ENCODE results near the gene MAL. TPM values are rescaled to one million over a fixed set of nuclear protein-coding genes. Genes with fewer than 3 reads are reported as not detected.

Gene MAL
- total and polyA plus RNA-seq, 2 experiments from 2014 or later = 1.4 TPM; not detected in 1

DNA sequence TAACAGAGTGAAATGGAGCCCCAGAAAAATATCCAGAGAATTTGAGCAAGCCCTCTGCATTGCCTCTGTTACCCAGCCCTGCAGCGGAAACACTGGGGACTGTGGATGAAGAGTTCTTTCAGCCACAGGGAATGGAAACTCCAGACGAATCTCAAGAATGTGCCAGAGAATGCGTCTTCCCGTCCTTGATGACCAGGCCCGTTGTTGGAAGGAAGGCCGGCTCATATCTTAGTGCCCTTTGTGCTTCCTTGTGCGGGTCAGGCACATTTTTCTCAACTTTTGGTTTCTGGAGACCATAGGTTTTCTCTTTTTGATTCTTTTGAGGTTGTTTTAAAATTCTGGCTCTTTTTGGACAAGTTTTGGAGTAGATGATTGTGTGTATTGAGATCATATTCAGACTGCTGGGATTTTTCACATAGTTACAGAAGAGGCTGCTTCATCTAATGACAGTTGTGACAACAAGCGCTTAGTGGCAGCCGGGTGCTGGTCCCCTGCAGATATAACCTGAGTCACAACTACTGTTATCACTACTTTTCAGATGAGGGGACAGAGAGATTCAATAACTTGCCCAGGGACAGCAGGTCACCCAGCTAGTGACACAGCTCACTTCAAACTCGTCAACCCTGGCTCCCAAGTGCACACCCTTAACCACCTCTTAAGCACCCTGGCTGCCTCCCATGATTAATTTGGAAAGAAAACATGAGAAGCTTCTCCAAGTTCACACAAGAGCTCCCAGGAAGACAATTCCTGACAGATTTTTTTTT lies 15.7 kb downstream of the MAL start:
- DNase-seq (ENCODE audit: low spot score) = no peak
- TF ChIP-seq, protein P1, sequence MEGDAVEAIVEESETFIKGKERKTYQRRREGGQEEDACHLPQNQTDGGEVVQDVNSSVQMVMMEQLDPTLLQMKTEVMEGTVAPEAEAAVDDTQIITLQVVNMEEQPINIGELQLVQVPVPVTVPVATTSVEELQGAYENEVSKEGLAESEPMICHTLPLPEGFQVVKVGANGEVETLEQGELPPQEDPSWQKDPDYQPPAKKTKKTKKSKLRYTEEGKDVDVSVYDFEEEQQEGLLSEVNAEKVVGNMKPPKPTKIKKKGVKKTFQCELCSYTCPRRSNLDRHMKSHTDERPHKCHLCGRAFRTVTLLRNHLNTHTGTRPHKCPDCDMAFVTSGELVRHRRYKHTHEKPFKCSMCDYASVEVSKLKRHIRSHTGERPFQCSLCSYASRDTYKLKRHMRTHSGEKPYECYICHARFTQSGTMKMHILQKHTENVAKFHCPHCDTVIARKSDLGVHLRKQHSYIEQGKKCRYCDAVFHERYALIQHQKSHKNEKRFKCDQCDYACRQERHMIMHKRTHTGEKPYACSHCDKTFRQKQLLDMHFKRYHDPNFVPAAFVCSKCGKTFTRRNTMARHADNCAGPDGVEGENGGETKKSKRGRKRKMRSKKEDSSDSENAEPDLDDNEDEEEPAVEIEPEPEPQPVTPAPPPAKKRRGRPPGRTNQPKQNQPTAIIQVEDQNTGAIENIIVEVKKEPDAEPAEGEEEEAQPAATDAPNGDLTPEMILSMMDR (IDR thresholded peaks at IDR 0.05; ENCODE audit: poor library complexity) = no peak
- TF ChIP-seq EZH2phosphoT487 (IDR thresholded peaks at IDR 0.05; ENCODE audit: low read depth, severe bottlenecking, unreplicated experiment) (no peak), EZH2 (IDR thresholded peaks at IDR 0.05; ENCODE audit: borderline replicate concordance) (no peak)
- 71% methylated on average over 10 of the region's 10 CpGs for WGBS (ENCODE audit: low lambda C conversion rate, missing lambda C conversion rate)
- Histone ChIP-seq H3K27ac (no peak overlapping the region), H2AFZ (no peak overlapping the region), H3K4me2 (no peak overlapping the region), H3K9me2 (replicated peaks; ENCODE audit: insufficient read depth) (no peaks in the 10 kb centered on the region), H3K9me3 (ENCODE audit: low read depth) (no peaks in the 10 kb centered on the region), H3K4me1 (ENCODE audit: insufficient read depth) (no peaks in the 10 kb centered on the region), H3K79me2 (no peaks in the 10 kb centered on the region), H3K36me3 (replicated peaks; ENCODE audit: insufficient read depth, low read depth) (no peaks in the 10 kb centered on the region), H3K27me3 (no peaks in the 10 kb centered on the region), H3K4me3 (no peak overlapping the region), H4K20me1 (ENCODE audit: insufficient read depth, poor library complexity, severe bottlenecking) (no peaks in the 10 kb centered on the region)

DNA sequence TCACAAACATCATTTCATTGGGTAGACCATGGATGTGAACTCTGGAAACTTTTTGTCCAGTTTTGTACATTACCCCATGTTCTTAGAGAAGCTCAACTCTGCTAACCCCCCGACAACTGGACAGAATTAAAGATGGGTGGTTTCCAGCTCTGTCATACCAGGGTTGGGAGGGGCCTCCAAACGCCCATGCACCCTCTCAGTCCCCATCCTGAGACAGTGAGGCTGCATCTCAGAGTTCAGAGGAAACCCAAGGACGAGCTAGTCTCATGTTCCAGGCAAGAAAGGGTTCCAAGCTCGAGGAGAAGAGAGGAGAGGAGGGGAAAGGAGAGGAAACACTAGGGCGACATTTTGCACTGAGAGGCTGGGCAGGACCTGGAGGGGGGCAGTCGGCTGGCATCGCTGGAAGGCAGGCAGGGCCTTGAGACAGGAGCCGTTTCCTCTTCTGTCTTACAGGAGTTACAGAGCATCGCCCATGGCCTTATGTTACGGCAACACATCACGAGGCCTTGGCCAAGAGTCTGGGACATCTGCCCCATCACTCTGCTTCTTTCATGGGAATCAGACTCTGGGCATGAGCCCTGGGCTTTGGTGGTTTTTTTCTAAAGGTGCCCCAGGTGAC lies 16.4 kb downstream of the MAL start:
- Histone ChIP-seq H2AFZ (no peak overlapping the region), H3K4me3 (no peak overlapping the region), H3K79me2 (no peaks in the 10 kb centered on the region), H3K27me3 (no peaks in the 10 kb centered on the region), H3K4me1 (ENCODE audit: insufficient read depth) (no peaks in the 10 kb centered on the region), H4K20me1 (ENCODE audit: insufficient read depth, poor library complexity, severe bottlenecking) (no peaks in the 10 kb centered on the region), H3K9me2 (replicated peaks; ENCODE audit: insufficient read depth) (no peaks in the 10 kb centered on the region), H3K9me3 (ENCODE audit: low read depth) (no peaks in the 10 kb centered on the region), H3K4me2 (no peak overlapping the region), H3K27ac (no peak overlapping the region), H3K36me3 (replicated peaks; ENCODE audit: insufficient read depth, low read depth) (no peaks in the 10 kb centered on the region)
- WGBS (ENCODE audit: low lambda C conversion rate, missing lambda C conversion rate) = 68% methylated on average over 11 of the region's 11 CpGs
- TF ChIP-seq EZH2 (IDR thresholded peaks at IDR 0.05; ENCODE audit: borderline replicate concordance) = no peak
- TF ChIP-seq, protein P1 (IDR thresholded peaks at IDR 0.05; ENCODE audit: poor library complexity) = no peak
- DNase-seq (ENCODE audit: low spot score) = no peak

DNA sequence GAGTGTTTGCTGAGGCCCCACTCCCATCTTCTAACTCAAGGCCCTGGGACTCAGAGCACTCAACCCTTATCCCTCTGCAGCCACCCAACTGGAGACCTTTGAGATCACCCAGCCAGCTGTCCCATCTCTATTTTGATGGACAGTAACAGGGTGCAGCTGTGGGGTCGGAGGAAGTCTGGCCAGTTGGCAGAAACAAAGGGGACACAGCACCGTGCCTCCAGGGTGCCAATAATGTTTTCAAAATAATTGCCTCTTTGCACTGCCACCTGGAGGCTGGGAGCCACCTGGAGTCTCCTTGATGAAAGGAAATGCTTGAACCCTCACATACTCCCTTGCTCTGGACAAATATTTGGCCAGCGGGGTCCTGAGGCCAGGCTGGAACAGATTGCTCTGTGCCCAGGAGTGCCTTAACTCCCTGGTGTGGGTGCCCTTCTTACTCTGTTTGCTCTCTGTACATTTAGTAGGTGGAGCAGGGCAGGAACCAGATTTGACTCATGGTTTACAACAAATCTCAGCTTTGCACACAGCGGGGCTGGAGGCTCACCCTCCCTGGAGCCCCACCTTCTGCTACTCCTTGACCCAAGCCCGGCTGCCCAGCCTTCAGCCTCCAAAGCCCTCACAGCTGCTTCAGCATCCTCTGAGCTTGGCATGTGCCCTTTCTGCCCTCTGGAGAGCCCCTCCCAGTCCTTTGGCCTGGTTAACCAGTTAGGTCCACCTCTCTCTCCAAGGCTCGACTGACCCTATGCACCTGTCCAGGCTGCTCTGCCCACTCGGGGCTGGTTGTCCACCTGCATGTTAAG lies 17.2 kb downstream of the MAL start:
- DNase-seq (ENCODE audit: low spot score) = no peak
- Histone ChIP-seq H3K9me2 (replicated peaks; ENCODE audit: insufficient read depth) (no peaks in the 10 kb centered on the region), H3K4me2 (no peak overlapping the region), H3K4me3 (no peak overlapping the region), H3K4me1 (ENCODE audit: insufficient read depth) (no peaks in the 10 kb centered on the region), H3K9me3 (ENCODE audit: low read depth) (no peaks in the 10 kb centered on the region), H2AFZ (no peak overlapping the region), H3K27ac (no peak overlapping the region), H3K79me2 (no peaks in the 10 kb centered on the region), H3K36me3 (replicated peaks; ENCODE audit: insufficient read depth, low read depth) (no peaks in the 10 kb centered on the region), H3K27me3 (no peaks in the 10 kb centered on the region), H4K20me1 (ENCODE audit: insufficient read depth, poor library complexity, severe bottlenecking) (no peaks in the 10 kb centered on the region)
- WGBS (ENCODE audit: low lambda C conversion rate, missing lambda C conversion rate) = 69% methylated on average over 7 of the region's 7 CpGs
- TF ChIP-seq EZH2phosphoT487 (IDR thresholded peaks at IDR 0.05; ENCODE audit: low read depth, severe bottlenecking, unreplicated experiment) (no peak), EZH2 (IDR thresholded peaks at IDR 0.05; ENCODE audit: borderline replicate concordance) (no peak)
- TF ChIP-seq, protein P1 (IDR thresholded peaks at IDR 0.05; ENCODE audit: poor library complexity) = no peak

All from hepatocyte (in vitro differentiated cells).